ENCODE data around the gene KLHL22. TPM values are rescaled to one million over a fixed set of nuclear protein-coding genes. Genes with fewer than 3 reads are reported as not detected.
"Not testable (repeated sequence)": the region's sequence is repeated elsewhere in the genome, so short reads cannot be mapped to it uniquely, and the experiment has no call there.

KLHL22 gene
- total RNA-seq, 5 donors from 2014 or later (not counting 1 experiment from before 2014, with no cell fraction given) = 42.0 to 57.8 (median 47.1) TPM

DNA sequence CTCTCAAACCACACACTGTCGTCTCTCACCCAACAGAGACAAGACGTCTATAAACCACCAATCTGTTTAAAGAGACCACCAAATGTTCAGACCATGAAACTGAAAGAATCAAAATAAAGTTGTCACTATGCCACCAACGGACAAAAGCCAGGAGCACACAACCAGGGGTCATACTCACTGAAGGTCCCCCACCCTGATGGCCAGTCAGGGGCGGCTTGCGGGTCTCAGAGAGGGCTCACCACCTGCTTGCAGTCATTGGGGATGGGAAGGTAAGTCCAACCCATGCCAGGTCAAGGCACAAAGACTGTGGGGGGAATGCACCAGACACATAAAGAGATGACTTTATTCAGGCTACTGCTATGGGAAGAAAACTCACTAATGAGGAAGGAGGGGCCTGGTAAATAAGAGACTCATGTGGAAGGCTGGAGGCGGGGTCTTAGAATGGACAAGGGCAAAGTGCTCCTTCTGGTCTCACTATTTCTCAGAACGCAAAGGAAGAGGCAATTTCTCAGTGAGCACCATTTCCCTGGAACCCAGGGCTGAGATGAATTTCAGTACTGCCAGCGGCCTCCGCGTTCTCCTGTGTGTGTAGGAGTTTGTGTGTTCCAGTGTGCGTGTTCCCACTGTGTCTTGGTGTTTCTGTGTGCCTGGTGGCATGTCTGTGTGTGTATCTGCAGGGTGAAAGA, 75.3 kb downstream of the KLHL22 start:
- 89% methylated on average over 11 of the region's 11 CpGs for WGBS (ENCODE audit: insufficient coverage)
- Histone ChIP-seq H3K27me3 (replicated peaks in 1 of 2; ENCODE audit: control insufficient read depth in 2 of 2, extremely low read depth in 1 of 2, insufficient read depth in 2 of 2, low read length in 1 of 2) (peaks cover 0 to 30% of the 10 kb centered on the region in 2 experiments), H3K4me3 (ENCODE audit: control insufficient read depth in 1 of 2, extremely low read depth in 1 of 2, low read length in 1 of 2) (no peak overlapping the region), H3K4me1 (ENCODE audit: control insufficient read depth in 1 of 2, extremely low read depth in 1 of 2, insufficient read depth in 2 of 2, low read length in 2 of 2) (peaks cover 7 to 18% of the 10 kb centered on the region in 2 experiments), H3K9me3 (no peaks in the 10 kb centered on the region), H3K36me3 (ENCODE audit: control insufficient read depth in 2 of 2, extremely low read depth in 1 of 2, insufficient read depth in 1 of 2, low read length in 1 of 2) (no peaks in the 10 kb centered on the region), H3K27ac (ENCODE audit: low read length) (no peak overlapping the region)
- Mint-ChIP-seq H3K9me3 (no peaks in the 10 kb centered on the region), H3K36me3 (no peaks in the 10 kb centered on the region), H3K27ac (no peak overlapping the region), H3K4me1 (peaks cover 6 to 8% (median 6%) of the 10 kb centered on the region in 3 donors), H3K27me3 (peaks cover 0 to 9% of the 10 kb centered on the region in 2 donors), H3K4me3 (no peak overlapping the region)
- ChIA-PET CTCF (interaction anchor here in 1 of 2 donors (1.9 kb wide), 1 partner anchor 11 kb away, joined by 9 read pairs; no protein-coding TSS in a partner anchor), POLR2A (no interaction called here)
- no peak for ATAC-seq (replicated peaks in 1 of 4)
- DNase-seq = no peak

DNA sequence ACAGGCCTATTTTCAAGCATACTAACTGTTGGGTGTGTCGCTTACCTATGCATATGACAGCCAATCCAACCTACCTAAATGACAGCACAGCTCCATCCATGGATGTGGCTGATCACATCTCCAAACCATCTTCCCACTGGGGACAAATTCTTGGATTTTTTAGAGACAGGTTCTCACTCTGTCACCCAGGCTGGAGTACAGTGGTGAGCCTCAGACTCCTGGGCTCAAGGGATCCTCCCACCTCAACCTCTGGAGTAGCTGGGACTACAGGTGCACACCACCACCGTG, 76.0 kb downstream of the KLHL22 start:
- DNase-seq = no peak
- no peaks in the 10 kb centered on the region for H3K9me3 ChIP-seq
- Mint-ChIP-seq H3K36me3 (no peaks in the 10 kb centered on the region), H3K4me3 (no peak overlapping the region), H3K4me1 (peaks cover 6% of the 10 kb centered on the region in 3 donors), H3K9me3 (no peaks in the 10 kb centered on the region), H3K27ac (no peak overlapping the region), H3K27me3 (peaks cover 0 to 8% of the 10 kb centered on the region in 2 donors)
- H3K27me3 ChIP-seq (replicated peaks in 1 of 2; ENCODE audit: control insufficient read depth in 2 of 2, extremely low read depth in 1 of 2, insufficient read depth in 2 of 2, low read length in 1 of 2) = peaks cover 0 to 25% of the 10 kb centered on the region in 2 experiments
- ChIA-PET POLR2A (no interaction called here), CTCF (interaction anchor here (0.6 to 1.9 kb wide), 5 partner anchors 9 to 184 kb away, joined by 3 to 9 read pairs (median 5); no protein-coding TSS in a partner anchor)
- H3K27ac ChIP-seq (ENCODE audit: low read length) = no peak overlapping the region
- H3K36me3 ChIP-seq (ENCODE audit: control insufficient read depth in 2 of 2, extremely low read depth in 1 of 2, insufficient read depth in 1 of 2, low read length in 1 of 2) = no peaks in the 10 kb centered on the region
- WGBS (ENCODE audit: insufficient coverage) = 90% methylated on average over 1 of the region's 2 CpGs
- H3K4me1 ChIP-seq (ENCODE audit: control insufficient read depth in 1 of 2, extremely low read depth in 1 of 2, insufficient read depth in 2 of 2, low read length in 2 of 2) = peaks cover 7 to 14% of the 10 kb centered on the region in 2 experiments
- ATAC-seq (replicated peaks in 1 of 4) = no peak
- H3K4me3 ChIP-seq (ENCODE audit: control insufficient read depth in 1 of 2, extremely low read depth in 1 of 2, low read length in 1 of 2) = no peak overlapping the region

DNA sequence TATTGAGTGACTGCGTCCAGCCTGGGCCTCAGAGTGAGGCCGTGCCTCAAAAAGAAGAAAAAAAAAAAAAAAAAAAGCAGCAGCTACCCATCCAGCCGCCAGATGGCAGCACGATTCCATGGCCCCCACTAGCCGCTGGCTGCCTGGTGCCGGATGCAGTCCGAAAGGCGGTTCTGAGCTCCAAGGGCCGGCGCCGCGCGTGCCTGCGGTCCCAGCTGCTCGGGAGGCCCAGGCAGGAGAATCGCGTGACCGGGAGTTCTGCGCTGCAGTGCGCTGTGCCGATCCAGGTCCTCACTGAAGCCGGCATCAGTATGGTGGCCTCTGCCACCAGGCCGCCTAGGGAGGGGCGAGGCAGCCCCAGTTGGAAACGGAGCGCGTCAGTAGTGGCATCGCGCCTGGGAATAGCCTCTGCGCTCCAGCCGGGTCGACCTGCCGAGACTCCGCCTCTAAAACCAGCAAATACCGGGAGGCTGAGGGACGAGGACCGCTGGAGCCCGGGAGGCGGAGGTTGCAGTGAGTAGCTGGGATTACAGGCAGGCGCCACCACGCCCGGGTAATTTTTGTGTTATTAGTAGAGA, 77.3 kb downstream of the KLHL22 start:
- Histone ChIP-seq H3K27me3 (replicated peaks in 1 of 2; ENCODE audit: control insufficient read depth in 2 of 2, extremely low read depth in 1 of 2, insufficient read depth in 2 of 2, low read length in 1 of 2) (peaks cover 0 to 12% of the 10 kb centered on the region in 2 experiments), H3K4me1 (ENCODE audit: control insufficient read depth in 1 of 2, extremely low read depth in 1 of 2, insufficient read depth in 2 of 2, low read length in 2 of 2) (peaks cover 2 to 14% of the 10 kb centered on the region in 2 experiments), H3K4me3 (ENCODE audit: control insufficient read depth in 1 of 2, extremely low read depth in 1 of 2, low read length in 1 of 2) (peak overlapping the region in 1 of 2 donors; percentile 32), H3K9me3 (no peaks in the 10 kb centered on the region), H3K36me3 (ENCODE audit: control insufficient read depth in 2 of 2, extremely low read depth in 1 of 2, insufficient read depth in 1 of 2, low read length in 1 of 2) (no peaks in the 10 kb centered on the region), H3K27ac (ENCODE audit: low read length) (no peak overlapping the region)
- DNase-seq (peak; percentile 22 to 89 (median 63)), ATAC-seq (replicated peaks in 1 of 4) (peak; percentile 62 to 80 (median 74))
- H3K9me3 Mint-ChIP-seq = no peaks in the 10 kb centered on the region
- H3K27me3 Mint-ChIP-seq = peaks cover 0 to 1% of the 10 kb centered on the region in 2 donors
- H3K4me1 Mint-ChIP-seq = peaks cover under 1 to 6% (median 4%) of the 10 kb centered on the region in 3 donors
- no peak overlapping the region for H3K27ac Mint-ChIP-seq
- H3K36me3 Mint-ChIP-seq = no peaks in the 10 kb centered on the region
- 11% methylated on average over 34 of the region's 42 CpGs for WGBS (ENCODE audit: insufficient coverage)
- CTCF ChIA-PET = interaction anchor here (0.5 to 1.9 kb wide), 20 partner anchors 9 to 1155 kb away, joined by 3 to 10 read pairs (median 4); no protein-coding TSS in a partner anchor
- H3K4me3 Mint-ChIP-seq = peak overlapping the region; percentile 28 to 39 (median 38)
- POLR2A ChIA-PET = no interaction called here

DNA sequence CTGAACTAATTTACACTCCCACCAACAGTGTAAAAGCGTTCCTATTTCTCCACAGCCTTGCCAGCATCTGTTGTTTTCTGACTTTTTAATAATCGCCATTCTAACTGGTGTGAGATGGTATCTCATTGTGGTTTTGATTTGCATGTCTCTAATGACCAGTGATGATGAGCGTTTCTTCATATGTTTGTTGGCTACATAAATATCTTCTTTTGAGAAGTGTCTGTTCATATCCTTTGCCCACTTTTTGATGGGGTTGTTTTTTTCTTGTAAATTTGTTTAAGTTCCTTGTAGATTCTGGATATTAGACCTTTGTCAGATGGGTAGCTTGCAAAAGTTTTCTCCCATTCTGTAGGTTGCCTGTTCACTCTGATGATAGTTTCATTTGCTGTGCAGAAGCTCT, 79.9 kb downstream of the KLHL22 start:
- H3K4me1 Mint-ChIP-seq; H3K27ac Mint-ChIP-seq; DNase-seq; H3K9me3 Mint-ChIP-seq; H3K27ac ChIP-seq (ENCODE audit: low read length); H3K27me3 Mint-ChIP-seq; CTCF ChIA-PET; H3K9me3 ChIP-seq; H3K36me3 Mint-ChIP-seq; ATAC-seq (replicated peaks in 1 of 4); H3K27me3 ChIP-seq (replicated peaks in 1 of 2; ENCODE audit: control insufficient read depth in 2 of 2, extremely low read depth in 1 of 2, insufficient read depth in 2 of 2, low read length in 1 of 2); H3K4me3 ChIP-seq (ENCODE audit: control insufficient read depth in 1 of 2, extremely low read depth in 1 of 2, low read length in 1 of 2); POLR2A ChIA-PET; H3K36me3 ChIP-seq (ENCODE audit: control insufficient read depth in 2 of 2, extremely low read depth in 1 of 2, insufficient read depth in 1 of 2, low read length in 1 of 2); H3K4me3 Mint-ChIP-seq: not testable (repeated sequence)
- WGBS (ENCODE audit: insufficient coverage) = no CpG with 5 or more reads among the region's 3 CpGs
- peaks cover 2 to 12% of the 10 kb centered on the region in 2 experiments for H3K4me1 ChIP-seq (ENCODE audit: control insufficient read depth in 1 of 2, extremely low read depth in 1 of 2, insufficient read depth in 2 of 2, low read length in 2 of 2)

DNA sequence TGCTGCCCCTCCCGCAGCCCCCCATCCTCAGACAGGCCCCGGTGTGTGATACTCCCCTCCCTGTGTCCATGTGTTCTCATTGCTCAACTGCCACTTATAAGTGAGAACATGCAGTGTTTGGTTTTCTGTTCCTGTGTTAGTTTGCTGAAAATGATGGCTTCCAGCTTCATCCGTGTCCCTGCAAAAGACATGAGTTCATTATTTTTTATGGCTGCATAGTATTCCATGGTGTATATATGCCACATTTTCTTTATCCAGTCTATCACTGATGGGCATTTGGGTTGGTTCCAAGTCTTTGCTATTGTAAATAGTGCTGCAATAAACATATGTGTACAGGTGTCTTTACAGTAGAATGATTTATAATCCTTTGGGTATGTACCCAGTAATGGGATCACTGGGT, 80.4 kb downstream of the KLHL22 start:
- ATAC-seq (replicated peaks in 1 of 4); CTCF ChIA-PET; H3K9me3 ChIP-seq; H3K9me3 Mint-ChIP-seq; H3K4me3 ChIP-seq (ENCODE audit: control insufficient read depth in 1 of 2, extremely low read depth in 1 of 2, low read length in 1 of 2); POLR2A ChIA-PET; H3K27me3 ChIP-seq (replicated peaks in 1 of 2; ENCODE audit: control insufficient read depth in 2 of 2, extremely low read depth in 1 of 2, insufficient read depth in 2 of 2, low read length in 1 of 2); H3K4me3 Mint-ChIP-seq; H3K27ac ChIP-seq (ENCODE audit: low read length); H3K36me3 ChIP-seq (ENCODE audit: control insufficient read depth in 2 of 2, extremely low read depth in 1 of 2, insufficient read depth in 1 of 2, low read length in 1 of 2); H3K27me3 Mint-ChIP-seq; DNase-seq; H3K4me1 Mint-ChIP-seq; H3K27ac Mint-ChIP-seq; H3K36me3 Mint-ChIP-seq: not testable (repeated sequence)
- H3K4me1 ChIP-seq (ENCODE audit: control insufficient read depth in 1 of 2, extremely low read depth in 1 of 2, insufficient read depth in 2 of 2, low read length in 2 of 2) = peaks cover 2 to 12% of the 10 kb centered on the region in 2 experiments
- no CpG with 5 or more reads among the region's 3 CpGs for WGBS (ENCODE audit: insufficient coverage)

GRCh38 chr22:20414450-20414849, 81.1 kb downstream of the KLHL22 start:
- ChIA-PET CTCF (no interaction called here), POLR2A (no interaction called here)
- no peak overlapping the region for H3K4me3 ChIP-seq (ENCODE audit: control insufficient read depth in 1 of 2, extremely low read depth in 1 of 2, low read length in 1 of 2)
- ATAC-seq (replicated peaks in 1 of 4) (no peak), DNase-seq (no peak)
- H3K4me3 Mint-ChIP-seq = no peak overlapping the region
- H3K27ac ChIP-seq (ENCODE audit: low read length) = no peak overlapping the region
- H3K36me3 Mint-ChIP-seq = no peaks in the 10 kb centered on the region
- no peaks in the 10 kb centered on the region for H3K9me3 ChIP-seq
- no peak overlapping the region for H3K27ac Mint-ChIP-seq
- H3K9me3 Mint-ChIP-seq = no peaks in the 10 kb centered on the region
- peaks cover 2 to 12% of the 10 kb centered on the region in 2 experiments for H3K4me1 ChIP-seq (ENCODE audit: control insufficient read depth in 1 of 2, extremely low read depth in 1 of 2, insufficient read depth in 2 of 2, low read length in 2 of 2)
- H3K27me3 Mint-ChIP-seq = peaks cover 0 to 1% of the 10 kb centered on the region in 2 donors
- H3K27me3 ChIP-seq (replicated peaks in 1 of 2; ENCODE audit: control insufficient read depth in 2 of 2, extremely low read depth in 1 of 2, insufficient read depth in 2 of 2, low read length in 1 of 2) = peaks cover 0 to 7% of the 10 kb centered on the region in 2 experiments
- WGBS (ENCODE audit: insufficient coverage) = 44% methylated on average over 1 of the region's 3 CpGs
- H3K4me1 Mint-ChIP-seq = peaks cover 0 to 6% (median 4%) of the 10 kb centered on the region in 3 donors
- H3K36me3 ChIP-seq (ENCODE audit: control insufficient read depth in 2 of 2, extremely low read depth in 1 of 2, insufficient read depth in 1 of 2, low read length in 1 of 2) = no peaks in the 10 kb centered on the region
